Brain microvascular endothelial cell (primary cell): Measurements from ENCODE around the gene PLEKHM2.

Source experiments
- DNase-seq: peaks from one replicate; pipeline ENCODE4 v3.0.0-alpha.2; 2020
- H3K27ac ChIP-seq: fragments of 250-450 bp; sonication (Bioruptor Pico); 2 replicates; pipeline ENCODE4 v1.5.1; 2020; ENCODE audit warnings: mild to moderate bottlenecking, moderate library complexity
- H3K27me3 ChIP-seq: fragments of 250-450 bp; sonication (Bioruptor Pico); replicated peaks from 2 replicates; pipeline ENCODE4 v1.5.1; 2020; ENCODE audit warnings: mild to moderate bottlenecking
- H3K36me3 ChIP-seq: fragments of 250-450 bp; sonication (Bioruptor Pico); replicated peaks from 2 replicates; pipeline ENCODE4 v1.5.1; 2020; ENCODE audit warnings: mild to moderate bottlenecking
- H3K4me3 ChIP-seq: 2 replicates; pipeline ENCODE4 v1.5.1; 2011; ENCODE audit warnings: low read depth, mild to moderate bottlenecking, control low read depth, low read length, moderate library complexity
- in situ Hi-C: cut with HindIII; loops from 2 replicates; pipeline ENCODE4 v1.10.0; 2017; ENCODE audit warnings: low sequenced_read_pairs, low pct_ligation_motif_present
- TF ChIP-seq, protein P1 (sequence below): IDR thresholded peaks from 2 replicates; pipeline ENCODE4 v1.5.1; 2011; ENCODE audit warnings: low read depth, mild to moderate bottlenecking, moderate library complexity, low read length, control low read depth, inconsistent platforms; ENCODE audit errors: missing control alignments

PLEKHM2 gene, protein sequence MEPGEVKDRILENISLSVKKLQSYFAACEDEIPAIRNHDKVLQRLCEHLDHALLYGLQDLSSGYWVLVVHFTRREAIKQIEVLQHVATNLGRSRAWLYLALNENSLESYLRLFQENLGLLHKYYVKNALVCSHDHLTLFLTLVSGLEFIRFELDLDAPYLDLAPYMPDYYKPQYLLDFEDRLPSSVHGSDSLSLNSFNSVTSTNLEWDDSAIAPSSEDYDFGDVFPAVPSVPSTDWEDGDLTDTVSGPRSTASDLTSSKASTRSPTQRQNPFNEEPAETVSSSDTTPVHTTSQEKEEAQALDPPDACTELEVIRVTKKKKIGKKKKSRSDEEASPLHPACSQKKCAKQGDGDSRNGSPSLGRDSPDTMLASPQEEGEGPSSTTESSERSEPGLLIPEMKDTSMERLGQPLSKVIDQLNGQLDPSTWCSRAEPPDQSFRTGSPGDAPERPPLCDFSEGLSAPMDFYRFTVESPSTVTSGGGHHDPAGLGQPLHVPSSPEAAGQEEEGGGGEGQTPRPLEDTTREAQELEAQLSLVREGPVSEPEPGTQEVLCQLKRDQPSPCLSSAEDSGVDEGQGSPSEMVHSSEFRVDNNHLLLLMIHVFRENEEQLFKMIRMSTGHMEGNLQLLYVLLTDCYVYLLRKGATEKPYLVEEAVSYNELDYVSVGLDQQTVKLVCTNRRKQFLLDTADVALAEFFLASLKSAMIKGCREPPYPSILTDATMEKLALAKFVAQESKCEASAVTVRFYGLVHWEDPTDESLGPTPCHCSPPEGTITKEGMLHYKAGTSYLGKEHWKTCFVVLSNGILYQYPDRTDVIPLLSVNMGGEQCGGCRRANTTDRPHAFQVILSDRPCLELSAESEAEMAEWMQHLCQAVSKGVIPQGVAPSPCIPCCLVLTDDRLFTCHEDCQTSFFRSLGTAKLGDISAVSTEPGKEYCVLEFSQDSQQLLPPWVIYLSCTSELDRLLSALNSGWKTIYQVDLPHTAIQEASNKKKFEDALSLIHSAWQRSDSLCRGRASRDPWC

DNA sequence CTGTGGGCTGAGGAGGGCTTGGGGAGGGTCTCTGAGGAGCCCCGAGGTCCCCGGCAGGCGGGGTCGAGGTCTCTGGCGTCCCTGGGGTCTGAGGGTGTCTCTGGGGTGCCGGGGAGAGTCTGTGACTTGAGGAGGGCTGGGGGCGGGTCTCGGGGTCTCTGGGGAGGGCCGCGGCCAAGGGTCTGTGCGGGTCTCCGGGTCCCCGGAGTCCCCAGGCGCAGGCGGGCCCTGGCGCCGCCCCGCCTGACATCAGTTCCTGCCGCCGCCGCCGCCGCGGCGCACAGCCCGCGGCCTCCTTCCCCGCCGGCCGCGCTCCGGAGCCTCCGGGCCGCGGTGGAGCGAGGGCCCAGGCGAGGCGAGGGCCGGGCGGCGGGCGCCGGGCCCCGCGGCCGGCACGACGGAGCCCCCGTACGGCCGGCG, at the start of gene PLEKHM2:
Gene PLEKHM2 (plus strand): TSS at position 279 of the 420 bp plus-strand sequence. CDS start 239 bp downstream, outside the sequence.
- H3K27me3 ChIP-seq: no peaks in the 10 kb centered on the region
- no peaks in the 10 kb centered on the region for H3K36me3 ChIP-seq
- DNase-seq: no peak
- TF ChIP-seq, protein P1, sequence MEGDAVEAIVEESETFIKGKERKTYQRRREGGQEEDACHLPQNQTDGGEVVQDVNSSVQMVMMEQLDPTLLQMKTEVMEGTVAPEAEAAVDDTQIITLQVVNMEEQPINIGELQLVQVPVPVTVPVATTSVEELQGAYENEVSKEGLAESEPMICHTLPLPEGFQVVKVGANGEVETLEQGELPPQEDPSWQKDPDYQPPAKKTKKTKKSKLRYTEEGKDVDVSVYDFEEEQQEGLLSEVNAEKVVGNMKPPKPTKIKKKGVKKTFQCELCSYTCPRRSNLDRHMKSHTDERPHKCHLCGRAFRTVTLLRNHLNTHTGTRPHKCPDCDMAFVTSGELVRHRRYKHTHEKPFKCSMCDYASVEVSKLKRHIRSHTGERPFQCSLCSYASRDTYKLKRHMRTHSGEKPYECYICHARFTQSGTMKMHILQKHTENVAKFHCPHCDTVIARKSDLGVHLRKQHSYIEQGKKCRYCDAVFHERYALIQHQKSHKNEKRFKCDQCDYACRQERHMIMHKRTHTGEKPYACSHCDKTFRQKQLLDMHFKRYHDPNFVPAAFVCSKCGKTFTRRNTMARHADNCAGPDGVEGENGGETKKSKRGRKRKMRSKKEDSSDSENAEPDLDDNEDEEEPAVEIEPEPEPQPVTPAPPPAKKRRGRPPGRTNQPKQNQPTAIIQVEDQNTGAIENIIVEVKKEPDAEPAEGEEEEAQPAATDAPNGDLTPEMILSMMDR: no peak
- in situ Hi-C loops: no loop called here
- peak within 1 kb of the TSS; percentile 75 for H3K4me3 ChIP-seq
- H3K27ac ChIP-seq: peak within 1 kb of the TSS; percentile 91

DNA sequence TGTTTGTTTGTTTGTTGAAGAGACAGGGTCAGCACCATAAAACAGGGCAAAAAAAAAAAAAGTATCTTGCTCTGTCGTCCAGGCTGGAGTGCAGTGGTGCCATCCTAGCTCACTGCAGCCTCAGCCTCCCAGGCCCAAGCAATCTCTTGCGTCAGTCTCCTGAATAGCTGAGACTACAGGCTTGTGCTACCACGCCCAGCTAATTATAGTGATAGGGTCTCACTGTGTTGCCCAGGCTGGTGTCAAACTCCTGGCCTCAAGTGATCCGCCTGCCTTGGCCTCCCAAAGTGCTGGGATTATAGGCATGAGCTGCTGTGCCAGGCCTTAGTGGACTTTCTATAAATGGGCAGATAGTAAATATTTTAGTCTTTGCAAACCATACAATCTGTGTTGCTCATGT, 47.7 kb upstream of the PLEKHM2 start:
- no peak for DNase-seq
- no peaks in the 10 kb centered on the region for H3K27me3 ChIP-seq
- no peak overlapping the region for H3K4me3 ChIP-seq
- in situ Hi-C loops: no loop called here
- TF ChIP-seq, protein P1: no peak
- no peak overlapping the region for H3K27ac ChIP-seq
- peaks cover 55% of the 10 kb centered on the region for H3K36me3 ChIP-seq

DNA sequence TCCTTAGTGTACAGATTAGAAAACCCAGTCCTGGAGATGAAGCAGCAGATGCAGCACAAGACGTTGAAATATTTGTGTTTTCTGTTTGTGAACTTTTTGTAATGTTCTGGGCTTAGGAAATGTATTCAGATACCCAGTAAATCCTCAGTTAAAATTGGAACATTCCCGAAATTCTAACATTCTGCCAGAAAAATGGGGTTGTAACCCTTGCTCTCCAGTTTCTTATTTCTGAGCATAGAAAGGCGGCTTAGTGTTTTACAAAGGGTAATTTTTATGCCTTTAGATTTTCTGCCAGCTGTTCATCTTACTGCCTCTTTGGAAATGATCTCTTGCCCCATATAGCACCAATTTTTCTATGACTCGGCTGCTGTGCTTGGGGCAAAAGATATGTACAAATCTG, 46.3 kb upstream of the PLEKHM2 start:
- Histone ChIP-seq H3K27ac (no peak overlapping the region), H3K27me3 (no peaks in the 10 kb centered on the region), H3K36me3 (peaks cover 57% of the 10 kb centered on the region), H3K4me3 (no peak overlapping the region)
- DNase-seq: no peak
- TF ChIP-seq, protein P1: no peak
- in situ Hi-C loops: no loop called here

DNA sequence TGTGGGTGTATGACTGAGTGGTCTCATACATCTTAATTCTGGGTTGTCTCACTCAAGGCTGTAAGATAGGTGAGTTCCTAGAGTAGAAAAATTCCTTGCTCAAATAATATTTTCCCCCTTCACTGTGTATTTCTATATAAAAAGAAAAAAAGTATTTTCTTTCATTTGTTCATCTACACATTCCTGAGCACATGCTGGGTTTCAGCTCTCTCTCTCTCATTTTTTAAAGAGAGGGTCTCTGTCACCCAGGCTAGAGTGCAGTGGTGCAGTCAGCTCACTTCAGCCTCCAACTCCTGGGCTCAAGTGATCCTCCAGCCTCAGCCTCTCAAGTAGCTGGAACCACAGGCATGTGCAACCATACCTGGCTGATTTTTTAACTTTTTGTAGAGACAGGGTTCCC, 44.9 kb upstream of the PLEKHM2 start:
- no peak for DNase-seq
- Histone ChIP-seq H3K27ac (no peak overlapping the region), H3K27me3 (no peaks in the 10 kb centered on the region), H3K4me3 (no peak overlapping the region), H3K36me3 (peaks cover 50% of the 10 kb centered on the region)
- TF ChIP-seq, protein P1: no peak
- in situ Hi-C loops: no loop called here

DNA sequence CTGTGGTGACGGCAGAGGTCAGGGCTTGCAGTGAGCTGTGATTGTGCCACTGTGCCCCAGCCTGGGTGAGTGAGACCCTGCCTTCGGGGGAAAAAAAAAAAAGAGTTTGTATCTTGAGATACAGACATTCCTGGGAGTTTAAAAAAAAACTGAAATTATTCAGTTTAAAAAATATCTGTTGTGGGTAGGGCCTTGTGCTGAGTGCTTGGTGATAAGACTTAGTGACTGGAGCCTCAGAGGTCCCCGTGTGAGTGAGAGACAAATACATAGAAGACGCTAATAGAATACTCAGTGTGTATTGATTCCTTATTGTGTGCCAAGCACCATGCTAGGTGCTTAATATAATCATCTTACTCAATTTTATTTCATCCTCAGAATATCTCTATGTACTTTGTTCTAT, 44.2 kb upstream of the PLEKHM2 start:
- Histone ChIP-seq H3K4me3 (no peak overlapping the region), H3K27ac (no peak overlapping the region), H3K27me3 (no peaks in the 10 kb centered on the region), H3K36me3 (peaks cover 45% of the 10 kb centered on the region)
- TF ChIP-seq, protein P1: no peak
- no peak for DNase-seq
- in situ Hi-C loops: no loop called here
